ENCODE results near the gene LMBR1.

- TF ChIP-seq SAFB2 (CRISPR knock-in tag; IDR thresholded peaks at IDR 0.05; ENCODE audit: borderline replicate concordance, low read depth) (no peak), ZBTB21 (CRISPR knock-in tag; IDR thresholded peaks at IDR 0.05) (no peak), MEIS2 (CRISPR knock-in tag; IDR thresholded peaks at IDR 0.05) (no peak), ZNF629 (CRISPR knock-in tag; conservative IDR thresholded peaks at IDR 0.05) (no peak), HNRNPH1 (optimal IDR thresholded peaks at IDR 0.05; ENCODE audit: low read depth, low read length) (no peak), ZNF562 (CRISPR knock-in tag; IDR thresholded peaks at IDR 0.05; ENCODE audit: borderline replicate concordance) (no peak)
- TF ChIP-seq, protein P1, sequence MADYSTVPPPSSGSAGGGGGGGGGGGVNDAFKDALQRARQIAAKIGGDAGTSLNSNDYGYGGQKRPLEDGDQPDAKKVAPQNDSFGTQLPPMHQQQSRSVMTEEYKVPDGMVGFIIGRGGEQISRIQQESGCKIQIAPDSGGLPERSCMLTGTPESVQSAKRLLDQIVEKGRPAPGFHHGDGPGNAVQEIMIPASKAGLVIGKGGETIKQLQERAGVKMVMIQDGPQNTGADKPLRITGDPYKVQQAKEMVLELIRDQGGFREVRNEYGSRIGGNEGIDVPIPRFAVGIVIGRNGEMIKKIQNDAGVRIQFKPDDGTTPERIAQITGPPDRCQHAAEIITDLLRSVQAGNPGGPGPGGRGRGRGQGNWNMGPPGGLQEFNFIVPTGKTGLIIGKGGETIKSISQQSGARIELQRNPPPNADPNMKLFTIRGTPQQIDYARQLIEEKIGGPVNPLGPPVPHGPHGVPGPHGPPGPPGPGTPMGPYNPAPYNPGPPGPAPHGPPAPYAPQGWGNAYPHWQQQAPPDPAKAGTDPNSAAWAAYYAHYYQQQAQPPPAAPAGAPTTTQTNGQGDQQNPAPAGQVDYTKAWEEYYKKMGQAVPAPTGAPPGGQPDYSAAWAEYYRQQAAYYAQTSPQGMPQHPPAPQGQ (CRISPR knock-in tag; IDR thresholded peaks at IDR 0.05; ENCODE audit: borderline replicate concordance), result no peak
- TF ChIP-seq, protein P2, sequence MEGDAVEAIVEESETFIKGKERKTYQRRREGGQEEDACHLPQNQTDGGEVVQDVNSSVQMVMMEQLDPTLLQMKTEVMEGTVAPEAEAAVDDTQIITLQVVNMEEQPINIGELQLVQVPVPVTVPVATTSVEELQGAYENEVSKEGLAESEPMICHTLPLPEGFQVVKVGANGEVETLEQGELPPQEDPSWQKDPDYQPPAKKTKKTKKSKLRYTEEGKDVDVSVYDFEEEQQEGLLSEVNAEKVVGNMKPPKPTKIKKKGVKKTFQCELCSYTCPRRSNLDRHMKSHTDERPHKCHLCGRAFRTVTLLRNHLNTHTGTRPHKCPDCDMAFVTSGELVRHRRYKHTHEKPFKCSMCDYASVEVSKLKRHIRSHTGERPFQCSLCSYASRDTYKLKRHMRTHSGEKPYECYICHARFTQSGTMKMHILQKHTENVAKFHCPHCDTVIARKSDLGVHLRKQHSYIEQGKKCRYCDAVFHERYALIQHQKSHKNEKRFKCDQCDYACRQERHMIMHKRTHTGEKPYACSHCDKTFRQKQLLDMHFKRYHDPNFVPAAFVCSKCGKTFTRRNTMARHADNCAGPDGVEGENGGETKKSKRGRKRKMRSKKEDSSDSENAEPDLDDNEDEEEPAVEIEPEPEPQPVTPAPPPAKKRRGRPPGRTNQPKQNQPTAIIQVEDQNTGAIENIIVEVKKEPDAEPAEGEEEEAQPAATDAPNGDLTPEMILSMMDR (CRISPR knock-in tag; IDR thresholded peaks at IDR 0.05), result no peak
These were observed 58.5 kb downstream of the LMBR1 start for GRCh38 chr7:156834462-156834861.

All from HepG2 (cell line).